Spleen (tissue), 11 donors: ENCODE data around the gene NRXN3. TPM values are rescaled to one million over a fixed set of nuclear protein-coding genes. Genes with fewer than 3 reads are reported as not detected.

ENCODE experiments used
- DNase-seq: peaks from one replicate; pipeline ENCODE4 v3.0.0-alpha.2; 2020
- H3K27ac ChIP-seq, 8 donors: fragments of 200-600 bp; sonication (generic) in 7 of 8; 1 replicate in 4 of 8; 2 replicates in 4 of 8; pipeline versions ENCODE4 v1.5.0 to v1.8.0; 2016 to 2021; ENCODE audit warnings: inconsistent platforms in 4 of 8, mild to moderate bottlenecking in 4 of 8, moderate library complexity in 1 of 8
- H3K27me3 ChIP-seq, 7 donors: fragments of 200-600 bp; sonication (generic) in 6 of 7; replicated peaks in 1 of 7; 1 replicate in 4 of 7; 2 replicates in 3 of 7; pipeline versions ENCODE4 v1.5.0 to v1.8.0; 2016 to 2021; ENCODE audit warnings: inconsistent platforms in 3 of 7, mild to moderate bottlenecking in 1 of 7
- H3K36me3 ChIP-seq, 6 donors: fragments of 200-600 bp; sonication (generic) in 5 of 6; 1 replicate in 4 of 6; 2 replicates in 2 of 6; pipeline versions ENCODE4 v1.5.0 to v1.8.0; 2016 to 2021; ENCODE audit warnings: inconsistent platforms in 2 of 6
- H3K4me1 ChIP-seq, 6 donors: fragments of 200-600 bp; sonication (generic) in 5 of 6; 1 replicate in 3 of 6; 2 replicates in 3 of 6; pipeline versions ENCODE4 v1.5.0 to v1.8.0; 2016 to 2021; ENCODE audit warnings: inconsistent platforms in 3 of 6
- H3K4me3 ChIP-seq, 8 donors: fragments of 200-600 bp; sonication (generic) in 7 of 8; 1 replicate in 4 of 8; 2 replicates in 4 of 8; pipeline versions ENCODE4 v1.5.0 to v1.8.0; 2016 to 2021; ENCODE audit warnings: inconsistent platforms in 4 of 8, mild to moderate bottlenecking in 4 of 8, moderate library complexity in 2 of 8
- H3K9me3 ChIP-seq, 8 donors: fragments of 200-600 bp; sonication (generic) in 7 of 8; 1 replicate in 4 of 8; 2 replicates in 4 of 8; pipeline versions ENCODE4 v1.5.0 to v1.8.0; 2016 to 2021; ENCODE audit warnings: inconsistent platforms in 4 of 8
- CTCF ChIP-seq, 11 experiments: fragments of 200-600 bp in 7 of 11; fragments of 450-650 bp in 4 of 11; sonication (generic) in 4 of 11; IDR thresholded peaks in 8 of 11; conservative IDR thresholded peaks in 3 of 11; 1 replicate in 7 of 11; 2 replicates in 4 of 11; pipeline versions ENCODE4 v1.4.0 to v1.8.0; 2016 to 2021; ENCODE audit warnings: antibody characterized with exemption in 11 of 11, inconsistent platforms in 4 of 11, mild to moderate bottlenecking in 1 of 11
- POLR2A ChIP-seq, 3 donors: fragments of 450-650 bp; IDR thresholded peaks; one replicate each; pipeline ENCODE4 v1.5.1; 2017; ENCODE audit warnings: antibody characterized with exemption in 3 of 3, mild to moderate bottlenecking in 1 of 3
- POLR2AphosphoS5 ChIP-seq, 3 donors: sonication (generic); formaldehyde crosslinking; IDR thresholded peaks; one replicate each; pipeline ENCODE4 v1.5.1; 2017; ENCODE audit warnings: antibody characterized with exemption in 3 of 3
- WGBS, 5 donors: extraction: QIAGEN DNeasy Blood & Tissue Kit in 3 of 5; methylation state at CpG; one replicate each; pipeline versions ENCODE4 v1.1.5 to v1.1.7; 2013 to 2018; 5-methylcytosine and 5-hydroxymethylcytosine counted together
- intact Hi-C: fragments of 100-400 bp; cut with DNase I; formaldehyde crosslinking; loops from one replicate; pipeline ENCODE4 v1.15.0; 2023; ENCODE audit warnings: low total_unique reads
- polyA plus RNA-seq, 3 donors: library from polyadenylated mRNA; stranded (reverse); fragments of 200-250 nt; gene quantifications; one replicate each; pipeline ENCODE4 v1.2.1, GENCODE V29; 2013
- total RNA-seq, 7 donors: library from RNA; depleted of rRNA in 3 of 7; stranded (reverse); fragments of >200 nt in 3 of 7; fragmentation: NEBNext Ultra II Directional in 4 of 7; extraction: Animal tissue kit (Norgen Biotek cat#: 25700) in 4 of 7; gene quantifications; one replicate each; pipeline versions ENCODE4 v1.1.0 to v1.2.1, GENCODE V29; 2016 to 2021
- donor health status: healthy with polysubstance abuse.
- donor health status: DM: no; HTN: no; CAD: no; lungs with moderate emphysema.
- donor health status: DM: no; HTN: no; CAD: no.
- donor health status: Bipolar disorder and iron deficiency.
- donor health status: healthy.
- donor health status: DM: no; HTN: no; CAD: no.
- donor health status: DM: yes; HTN: yes; CAD: no.

The NRXN3 gene
- total and polyA plus RNA-seq, 10 donors, result 0.21 to 11.5 (median 1.6) TPM

- H3K36me3 ChIP-seq, result no peaks in the 10 kb centered on the region
- WGBS, 5 donors, result 37 to 58% (median 51%) methylated on average over 7 of the region's 7 CpGs
- H3K9me3 ChIP-seq, result no peaks in the 10 kb centered on the region
- intact Hi-C loops, result no loop called here
- H3K27me3 ChIP-seq, result peaks cover 0 to 7% (median 0%) of the 10 kb centered on the region in 7 donors
- H3K27ac ChIP-seq, result no peak overlapping the region
- TF ChIP-seq POLR2AphosphoS5 (IDR thresholded peaks at IDR 0.05) (no peak), CTCF (IDR thresholded peaks at IDR 0.05 in 8 of 11, conservative IDR thresholded peaks at IDR 0.05 in 3 of 11) (no peak), POLR2A (IDR thresholded peaks at IDR 0.05) (no peak)
- no peak overlapping the region for H3K4me3 ChIP-seq
- H3K4me1 ChIP-seq, result no peaks in the 10 kb centered on the region
- no peak for DNase-seq
Measured at GRCh38 chr14:78595797-78596196, 425.6 kb downstream of the NRXN3 start.

- TF ChIP-seq POLR2AphosphoS5 (IDR thresholded peaks at IDR 0.05) (no peak), CTCF (IDR thresholded peaks at IDR 0.05 in 8 of 11, conservative IDR thresholded peaks at IDR 0.05 in 3 of 11) (peak; percentile 47 to 87 (median 74)), POLR2A (IDR thresholded peaks at IDR 0.05) (no peak)
- intact Hi-C loops, result no loop called here
- H3K4me1 ChIP-seq, result no peaks in the 10 kb centered on the region
- no peak overlapping the region for H3K27ac ChIP-seq
- no peaks in the 10 kb centered on the region for H3K36me3 ChIP-seq
- H3K4me3 ChIP-seq, result no peak overlapping the region
- no peaks in the 10 kb centered on the region for H3K9me3 ChIP-seq
- DNase-seq, result no peak
- peaks cover 0 to 7% (median 0%) of the 10 kb centered on the region in 7 donors for H3K27me3 ChIP-seq
- 50 to 61% (median 53%) methylated on average over 13 of the region's 13 CpGs for WGBS, 5 donors
Measured at GRCh38 chr14:78598046-78598920, 428.1 kb downstream of the NRXN3 start.

GRCh38 chr14:78605025-78605762 is 435.0 kb downstream of the NRXN3 start:
- intact Hi-C loops, result no loop called here
- no peaks in the 10 kb centered on the region for H3K9me3 ChIP-seq
- H3K36me3 ChIP-seq, result no peaks in the 10 kb centered on the region
- H3K4me1 ChIP-seq, result peaks cover 0 to 6% (median 0%) of the 10 kb centered on the region in 6 donors
- peak overlapping the region in 1 of 8 donors; percentile 5 for H3K27ac ChIP-seq
- H3K4me3 ChIP-seq, result no peak overlapping the region
- H3K27me3 ChIP-seq, result no peaks in the 10 kb centered on the region
- TF ChIP-seq CTCF (IDR thresholded peaks at IDR 0.05 in 8 of 11, conservative IDR thresholded peaks at IDR 0.05 in 3 of 11) (no peak), POLR2AphosphoS5 (IDR thresholded peaks at IDR 0.05) (no peak), POLR2A (IDR thresholded peaks at IDR 0.05) (no peak)
- 65 to 74% (median 69%) methylated on average over 4 of the region's 4 CpGs for WGBS, 5 donors
- DNase-seq, result no peak
